NCI-H1436 (cell line): ENCODE data around the gene RGCC.

ENCODE experiments used
- DNase-seq: peaks from one replicate; lab custom pipeline; 2025; lab: John Stamatoyannopoulos, UW

RGCC gene

DNA sequence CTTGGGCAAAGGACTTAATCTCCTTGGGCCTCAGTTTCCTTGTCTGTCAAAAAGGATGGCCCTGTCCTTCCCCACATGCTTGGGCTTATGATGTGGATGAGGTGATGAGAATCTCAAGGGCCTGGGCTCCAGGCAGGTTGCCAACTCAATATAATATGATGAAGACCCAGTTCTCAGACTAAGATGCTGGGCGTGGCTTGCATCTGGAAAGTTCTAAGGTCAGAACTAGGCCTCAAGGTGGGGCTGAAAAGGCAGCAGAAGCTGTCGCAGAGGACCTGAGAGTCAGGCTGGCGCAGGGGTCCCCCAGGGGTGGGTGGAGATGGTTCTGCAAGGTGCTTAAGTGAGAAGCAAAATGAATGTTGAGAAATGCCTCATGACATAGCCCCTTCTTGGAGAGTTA is 58.8 kb downstream of the RGCC start:
- DNase-seq, result no peak

DNA sequence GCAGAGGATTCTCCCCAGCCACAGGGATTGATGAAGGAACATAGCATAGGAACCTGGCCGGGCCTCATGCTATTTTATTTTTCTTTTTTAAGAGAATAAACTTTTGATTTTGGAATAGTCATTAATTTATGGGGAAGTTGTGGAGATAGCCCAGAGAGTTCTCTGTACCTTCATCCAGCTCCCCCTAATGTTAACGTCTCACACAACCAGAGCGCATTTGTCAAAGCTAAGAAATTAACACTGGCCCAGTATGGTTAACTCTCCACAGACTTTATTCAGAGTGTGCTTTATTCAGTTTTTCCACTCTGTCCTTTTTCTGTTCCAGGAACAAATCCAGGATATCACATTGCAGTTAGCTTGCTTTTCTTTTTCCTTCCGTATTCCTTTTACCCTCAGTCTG is 59.4 kb downstream of the RGCC start:
- no peak for DNase-seq

DNA sequence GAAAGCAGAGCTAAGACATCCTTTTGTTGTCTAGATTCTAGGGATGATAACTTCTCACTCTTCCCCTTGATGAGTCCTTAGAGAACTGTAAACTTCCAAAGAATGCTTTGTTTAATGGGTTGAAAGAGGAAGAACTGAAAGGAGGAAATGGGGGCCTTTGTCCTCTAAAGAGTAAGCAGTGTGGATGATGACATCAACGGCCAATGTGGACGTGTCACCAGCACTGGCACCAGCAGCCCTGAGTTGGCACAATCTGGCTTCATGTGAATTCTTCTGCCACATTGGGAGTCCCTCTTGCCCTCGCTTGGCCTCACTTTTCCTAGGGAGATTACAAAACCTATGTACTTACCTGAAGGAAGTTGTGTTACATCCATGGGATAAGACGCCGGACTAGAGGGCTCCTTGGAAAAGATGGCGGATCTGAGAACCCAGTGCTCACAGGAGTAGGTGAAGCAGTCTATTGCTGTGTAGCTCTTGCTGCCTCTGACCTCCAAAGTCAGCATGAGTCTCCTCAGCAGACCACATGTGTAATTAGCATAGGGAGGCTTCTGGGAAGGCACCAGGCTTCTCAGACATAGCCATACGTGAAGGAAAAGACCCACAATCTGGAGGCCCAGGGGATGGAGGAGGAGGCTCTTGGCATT is 62.8 kb downstream of the RGCC start:
- DNase-seq, result no peak
